Measurements from ENCODE around the gene STAB2.
A peak's percentile ranks its signal among the peaks of the same experiment; 100 is the strongest.

Gene STAB2

GRCh38 chr12:103586791-103587370, at the start of gene STAB2:
Gene STAB2, plus strand, starts transcription at chr12:103587273. Its CDS starts 204 bp downstream, at chr12:103587477.
- DNase-seq = no peak

- DNase-seq = no peak
Observed at GRCh38 chr12:103538397-103538796, 48.7 kb upstream of the STAB2 start.

GRCh38 chr12:103540319-103540718, 46.8 kb upstream of the STAB2 start:
- no peak for DNase-seq

GRCh38 chr12:103542078-103542477, 45.0 kb upstream of the STAB2 start:
- DNase-seq = no peak

- no peak for DNase-seq
Observed at GRCh38 chr12:103546959-103547358, 40.1 kb upstream of the STAB2 start.

- no peak for DNase-seq
Observed at GRCh38 chr12:103547376-103547775, 39.7 kb upstream of the STAB2 start.

- no peak for DNase-seq
Observed at GRCh38 chr12:103547929-103548328, 39.1 kb upstream of the STAB2 start.

GRCh38 chr12:103548622-103549601, 38.2 kb upstream of the STAB2 start:
- peak; percentile 31 for DNase-seq

- DNase-seq = no peak
Observed at GRCh38 chr12:103556890-103557627, 30.0 kb upstream of the STAB2 start.

GRCh38 chr12:103557628-103558010, 29.5 kb upstream of the STAB2 start:
- no peak for DNase-seq

- DNase-seq = no peak
Observed at GRCh38 chr12:103558879-103559278, 28.2 kb upstream of the STAB2 start.

GRCh38 chr12:103560604-103561101, 26.4 kb upstream of the STAB2 start:
- DNase-seq = no peak

- DNase-seq = no peak
Observed at GRCh38 chr12:103561174-103561573, 25.9 kb upstream of the STAB2 start.

- DNase-seq = no peak
Observed at GRCh38 chr12:103566398-103566797, 20.7 kb upstream of the STAB2 start.

GRCh38 chr12:103569278-103569677, 17.8 kb upstream of the STAB2 start:
- no peak for DNase-seq

GRCh38 chr12:103571286-103571685, 15.8 kb upstream of the STAB2 start:
- peak; percentile 21 for DNase-seq

- DNase-seq = no peak
Observed at GRCh38 chr12:103572312-103573045, 14.6 kb upstream of the STAB2 start.

GRCh38 chr12:103573185-103573584, 13.9 kb upstream of the STAB2 start:
- no peak for DNase-seq

GRCh38 chr12:103578926-103579325, 8.1 kb upstream of the STAB2 start:
- no peak for DNase-seq

- no peak for DNase-seq
Observed at GRCh38 chr12:103580026-103580425, 7.0 kb upstream of the STAB2 start.

- DNase-seq = no peak
Observed at GRCh38 chr12:103583008-103583407, 4.1 kb upstream of the STAB2 start.

GRCh38 chr12:103586132-103586531, 941 bp upstream of the STAB2 start:
- DNase-seq = no peak

GRCh38 chr12:103588680-103589079, 1.6 kb downstream of the STAB2 start:
- no peak for DNase-seq

All from NCI-H526 treated with DMSO at 0.1 percent for 48 hours (cell line).